Calu3 (cell line): ENCODE results near the gene SLC22A9. TPM values are rescaled to one million over a fixed set of nuclear protein-coding genes. Genes with fewer than 3 reads are reported as not detected.
"Not testable (repeated sequence)": the region's sequence is repeated elsewhere in the genome, so short reads cannot be mapped to it uniquely, and the experiment has no call there.

Source experiments
- Bru-seq: library from RNA; stranded (reverse); fragments of 400-500 nt; gene quantifications from one replicate; lab custom pipeline; 2021; lab: Mats Ljungman, UMichigan
- BruChase-seq, 2 experiments: library from RNA; stranded (reverse); fragments of 400-500 nt; gene quantifications; one replicate each; lab custom pipeline; 2021; lab: Mats Ljungman, UMichigan
- BruUV-seq: library from RNA; stranded (reverse); fragments of 400-500 nt; replicated peaks from 2 replicates; lab custom pipeline; 2021; lab: Mats Ljungman, UMichigan
- CTCF ChIA-PET: fragments of 300-600 bp; sonication (Branson Sonifier 250); formaldehyde crosslinking; loops from one replicate; lab custom pipeline; 2022; ENCODE audit warnings: antibody characterized with exemption; lab: Charles Lee
- DNase-seq: peaks from one replicate; pipeline ENCODE4 v3.0.0; 2022
- H3K27ac Mint-ChIP-seq: one replicate; pipeline ENCODE4 v1.8.0; 2022; ENCODE audit warnings: mixed read lengths; ENCODE audit not compliant: unreplicated experiment
- H3K27me3 Mint-ChIP-seq: one replicate; pipeline ENCODE4 v1.8.0; 2022; ENCODE audit warnings: mixed read lengths; ENCODE audit not compliant: unreplicated experiment
- H3K36me3 Mint-ChIP-seq: one replicate; pipeline ENCODE4 v1.8.0; 2022; ENCODE audit warnings: mild to moderate bottlenecking, moderate library complexity, mixed read lengths; ENCODE audit not compliant: insufficient read depth, unreplicated experiment
- H3K4me1 Mint-ChIP-seq: one replicate; pipeline ENCODE4 v1.8.0; 2022; ENCODE audit warnings: mild to moderate bottlenecking, low read depth, mixed read lengths; ENCODE audit not compliant: unreplicated experiment
- H3K4me3 Mint-ChIP-seq: one replicate; pipeline ENCODE4 v1.8.0; 2022; ENCODE audit warnings: mild to moderate bottlenecking, low read depth, moderate library complexity, mixed read lengths; ENCODE audit not compliant: unreplicated experiment
- H3K9me3 Mint-ChIP-seq: one replicate; pipeline ENCODE4 v1.8.0; 2022; ENCODE audit warnings: low read depth, mixed read lengths; ENCODE audit not compliant: unreplicated experiment
- intact Hi-C: fragments of 100-400 bp; cut with micrococcal nuclease; formaldehyde crosslinking; loops from one replicate; pipeline ENCODE4 v1.10.0; 2022; ENCODE audit not compliant: unreplicated experiment
- long read RNA-seq: library from polyadenylated mRNA; stranded (forward); transcript quantifications from one replicate; pipeline ENCODE4 v2.0.0, GENCODE V29; 2022
- total RNA-seq: library from RNA; stranded (reverse); gene quantifications from 2 replicates; pipeline ENCODE4 v1.2.3, GENCODE V29; 2022
- TF ChIP-seq, protein P1 (sequence below): fragments of 200-600 bp; IDR thresholded peaks from one replicate; pipeline ENCODE4 v1.8.0; 2022; ENCODE audit warnings: antibody characterized with exemption; ENCODE audit not compliant: unreplicated experiment

Gene SLC22A9
- not detected in 2 replicates for total RNA-seq
- Bru-seq, nascent RNA, result percentile 3 among the genes with signal in this experiment
- percentile 4 among the genes with signal in this experiment for BruChase-seq, experiment 1, labeled RNA remaining after a 6-hour chase
- BruChase-seq, experiment 2, labeled RNA remaining after a 2-hour chase, result percentile 2 among the genes with signal in this experiment
- long read RNA-seq, result 0 reads

DNA sequence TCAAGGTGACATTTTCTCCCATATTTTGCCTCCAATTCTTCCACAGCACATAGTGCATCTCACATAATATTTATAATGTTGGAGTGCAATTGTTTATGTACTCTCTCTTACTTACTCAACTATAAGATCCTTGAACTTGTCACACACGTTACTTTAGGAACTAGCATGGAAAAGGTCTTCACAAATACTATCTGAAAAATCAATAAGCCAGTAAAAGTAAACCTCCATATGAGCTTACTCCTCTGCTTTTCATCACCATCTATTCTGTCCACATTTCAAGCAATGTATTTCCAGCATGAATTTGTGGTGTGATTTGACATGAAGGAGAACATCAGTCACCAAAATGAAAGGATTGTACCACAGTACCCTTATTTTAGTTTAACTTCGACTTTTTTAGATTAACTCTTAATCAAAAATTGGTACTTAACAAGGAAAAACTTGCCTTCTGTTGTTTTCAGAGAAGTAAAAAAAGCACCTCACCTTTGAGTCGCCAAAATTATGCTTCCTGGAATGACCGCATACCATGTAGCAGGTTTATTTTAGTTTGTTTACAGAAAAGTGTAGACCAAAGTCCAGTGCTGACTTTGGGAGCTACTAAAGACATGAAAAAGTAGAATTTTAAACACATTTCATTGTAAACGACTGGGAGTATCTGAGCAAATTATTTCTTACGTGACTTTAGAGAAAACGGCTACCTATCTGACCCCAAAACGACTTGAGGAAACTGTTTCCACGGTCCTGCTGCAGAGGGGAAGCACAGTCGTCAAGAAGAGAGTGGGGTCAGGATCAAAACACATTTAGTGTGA is at the start of gene SLC22A9:
Gene SLC22A9, plus strand, starts transcription at position 621 of the 806 bp plus-strand sequence. CDS start 272 bp downstream, outside the sequence.
- BruUV-seq, result no TSS peak
- no peak within 1 kb of the TSS for H3K4me3 Mint-ChIP-seq
- DNase-seq, result peak; percentile 1
- H3K9me3 Mint-ChIP-seq, result no peaks in the 10 kb centered on the region
- no peaks in the 10 kb centered on the region for H3K36me3 Mint-ChIP-seq
- intact Hi-C loops, result no loop called here
- H3K27ac Mint-ChIP-seq, result no peak within 1 kb of the TSS
- peaks cover 58% of the 10 kb centered on the region for H3K27me3 Mint-ChIP-seq
- TF ChIP-seq, protein P1, sequence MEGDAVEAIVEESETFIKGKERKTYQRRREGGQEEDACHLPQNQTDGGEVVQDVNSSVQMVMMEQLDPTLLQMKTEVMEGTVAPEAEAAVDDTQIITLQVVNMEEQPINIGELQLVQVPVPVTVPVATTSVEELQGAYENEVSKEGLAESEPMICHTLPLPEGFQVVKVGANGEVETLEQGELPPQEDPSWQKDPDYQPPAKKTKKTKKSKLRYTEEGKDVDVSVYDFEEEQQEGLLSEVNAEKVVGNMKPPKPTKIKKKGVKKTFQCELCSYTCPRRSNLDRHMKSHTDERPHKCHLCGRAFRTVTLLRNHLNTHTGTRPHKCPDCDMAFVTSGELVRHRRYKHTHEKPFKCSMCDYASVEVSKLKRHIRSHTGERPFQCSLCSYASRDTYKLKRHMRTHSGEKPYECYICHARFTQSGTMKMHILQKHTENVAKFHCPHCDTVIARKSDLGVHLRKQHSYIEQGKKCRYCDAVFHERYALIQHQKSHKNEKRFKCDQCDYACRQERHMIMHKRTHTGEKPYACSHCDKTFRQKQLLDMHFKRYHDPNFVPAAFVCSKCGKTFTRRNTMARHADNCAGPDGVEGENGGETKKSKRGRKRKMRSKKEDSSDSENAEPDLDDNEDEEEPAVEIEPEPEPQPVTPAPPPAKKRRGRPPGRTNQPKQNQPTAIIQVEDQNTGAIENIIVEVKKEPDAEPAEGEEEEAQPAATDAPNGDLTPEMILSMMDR, result no peak
- H3K4me1 Mint-ChIP-seq, result peaks cover 10% of the 10 kb centered on the region
- CTCF ChIA-PET, result interaction anchor here (0.7 to 0.9 kb wide), 2 partner anchors 139 to 195 kb away, joined by 3 read pairs; no protein-coding TSS in a partner anchor

DNA sequence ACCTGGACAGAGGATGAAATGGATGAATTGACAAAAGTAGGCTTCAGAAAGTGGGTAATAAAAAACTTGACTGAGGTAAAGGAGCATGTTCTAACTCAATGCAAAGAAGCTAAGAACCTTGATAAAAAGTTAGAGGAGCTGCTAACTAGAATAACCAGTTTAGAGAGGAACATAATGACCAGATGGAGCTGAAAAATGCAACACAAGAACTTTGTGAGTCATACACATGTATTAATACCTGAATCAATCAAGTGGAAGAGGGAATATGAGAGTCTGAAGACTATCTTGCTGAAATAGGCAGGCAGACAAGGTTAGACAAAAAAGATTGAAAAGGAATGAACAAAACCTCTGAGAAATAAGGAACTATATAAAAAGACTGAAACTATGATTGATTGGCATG is 47.9 kb upstream of the SLC22A9 start:
- TF ChIP-seq, protein P1, result no peak
- H3K27ac Mint-ChIP-seq, result no peak overlapping the region
- CTCF ChIA-PET, result no interaction called here
- DNase-seq, result no peak
- no TSS peak for BruUV-seq
- intact Hi-C loops, result no loop called here
- peaks cover 50% of the 10 kb centered on the region for H3K27me3 Mint-ChIP-seq
- peaks cover 3% of the 10 kb centered on the region for H3K9me3 Mint-ChIP-seq
- no peaks in the 10 kb centered on the region for H3K36me3 Mint-ChIP-seq
- no peaks in the 10 kb centered on the region for H3K4me1 Mint-ChIP-seq
- H3K4me3 Mint-ChIP-seq, result no peak overlapping the region

DNA sequence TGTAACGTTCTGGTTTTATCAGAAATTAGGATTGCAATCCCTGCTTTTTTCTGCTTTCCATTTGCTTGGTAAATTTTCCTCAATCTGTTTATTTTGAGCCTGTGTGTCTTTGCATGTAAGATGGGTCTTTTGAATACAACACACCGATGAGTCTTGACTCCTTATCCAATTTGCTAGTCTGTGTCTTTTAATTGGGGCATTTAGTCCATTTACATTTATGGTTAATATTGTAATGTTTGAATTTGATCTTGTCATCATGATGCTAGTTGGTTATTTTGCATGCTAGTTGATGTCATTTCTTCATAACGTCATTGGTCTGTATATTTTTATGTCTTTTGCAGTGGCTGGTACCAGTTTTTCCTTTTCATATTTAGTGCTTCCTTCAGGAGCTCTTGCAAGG is 34.5 kb upstream of the SLC22A9 start:
- H3K4me3 Mint-ChIP-seq, DNase-seq, BruUV-seq, H3K27ac Mint-ChIP-seq, H3K9me3 Mint-ChIP-seq, intact Hi-C loops, H3K36me3 Mint-ChIP-seq, H3K4me1 Mint-ChIP-seq: not testable (repeated sequence)
- peaks cover 71% of the 10 kb centered on the region for H3K27me3 Mint-ChIP-seq
- CTCF ChIA-PET, result interaction anchor here (0.6 kb wide), 1 partner anchor 1196 kb away, joined by 3 read pairs; no protein-coding TSS in a partner anchor

DNA sequence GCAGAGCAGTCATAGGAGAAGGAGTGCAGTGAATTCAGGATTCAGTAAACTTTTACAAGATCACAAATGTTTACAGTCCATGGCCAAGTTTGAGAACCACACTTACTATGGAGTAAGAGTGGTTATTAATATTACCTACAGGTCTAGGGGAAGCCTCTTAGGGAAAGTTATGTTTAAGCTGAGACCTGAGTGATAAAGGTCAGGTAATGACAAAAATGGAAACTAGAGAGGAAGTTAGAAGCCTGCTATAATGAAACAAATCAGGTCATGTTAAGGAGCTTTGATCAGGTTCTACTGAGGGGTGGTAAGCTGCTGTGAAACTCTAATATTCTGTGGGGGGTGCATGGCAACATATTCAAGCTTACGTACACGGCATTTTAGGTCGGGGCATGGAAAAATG is 32.5 kb upstream of the SLC22A9 start:
- H3K9me3 Mint-ChIP-seq, result peaks cover 4% of the 10 kb centered on the region
- no peak overlapping the region for H3K27ac Mint-ChIP-seq
- H3K36me3 Mint-ChIP-seq, result no peaks in the 10 kb centered on the region
- peaks cover 57% of the 10 kb centered on the region for H3K27me3 Mint-ChIP-seq
- BruUV-seq, result no TSS peak
- no peak overlapping the region for H3K4me3 Mint-ChIP-seq
- TF ChIP-seq, protein P1, result no peak
- intact Hi-C loops, result no loop called here
- no peak for DNase-seq
- no peaks in the 10 kb centered on the region for H3K4me1 Mint-ChIP-seq
- CTCF ChIA-PET, result no interaction called here
